ENCODE measurements around the gene SPRR2F. TPM values are rescaled to one million over a fixed set of nuclear protein-coding genes. Genes with fewer than 3 reads are reported as not detected.

SPRR2F gene
- total RNA-seq, 1 experiment from 2014 or later, result not detected

DNA sequence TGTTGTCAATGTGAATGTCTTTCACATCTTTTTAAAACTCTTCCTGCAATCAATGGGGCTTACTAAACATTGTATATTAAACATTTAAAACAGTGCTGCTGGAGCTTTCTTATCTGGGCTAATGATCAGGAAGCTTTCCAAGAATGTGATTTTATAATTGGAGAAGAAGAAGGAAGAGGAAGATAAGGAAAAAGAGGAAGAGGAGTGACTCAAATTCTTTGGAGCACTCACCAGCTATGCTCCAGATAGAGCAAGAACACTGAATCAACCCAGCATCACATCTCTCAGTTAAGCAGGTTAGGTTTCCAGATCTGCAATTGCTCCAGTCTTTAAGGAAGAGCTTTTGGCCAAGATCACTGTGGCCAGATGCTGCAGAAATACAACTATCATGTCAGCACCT lies 17.6 kb downstream of the SPRR2F start:
- BruUV-seq (replicated peaks), result no TSS peak
- CTCF ChIA-PET, result no interaction called here

DNA sequence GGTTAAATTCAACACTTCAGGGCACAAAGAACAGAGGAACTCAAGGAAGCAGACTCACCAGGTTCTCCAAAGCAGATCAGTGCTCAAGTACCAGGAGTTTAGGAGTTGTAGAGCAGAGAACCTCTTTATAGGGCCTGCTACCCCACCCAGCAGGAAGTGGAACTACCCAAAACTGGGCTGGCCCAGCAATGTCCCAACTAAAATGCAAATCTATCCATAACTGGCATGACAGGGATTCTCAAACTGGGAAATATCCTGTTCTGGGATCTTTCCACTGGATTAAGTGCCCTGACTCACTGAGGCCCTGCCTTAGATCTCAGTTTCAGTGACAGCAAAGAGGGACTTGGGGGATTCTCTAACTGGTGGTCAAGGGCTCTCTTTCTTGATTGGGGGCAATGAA lies 18.9 kb downstream of the SPRR2F start, which contains the start of gene SPRR2E:
SPRR2E (minus strand) TSS at position 101 of the 400 bp plus-strand sequence. CDS start 775 bp downstream, outside the sequence.
- intact Hi-C loops (cut with micrococcal nuclease), result no loop called here
- no peak within 1 kb of the TSS for H3K9ac ChIP-seq (ENCODE audit: low read length)

More for the DNA sequence above, 17.6 kb downstream of the SPRR2F start:
- H3K9ac ChIP-seq (ENCODE audit: low read length), result no peak overlapping the region
- POLR2A ChIA-PET (ENCODE audit: unreplicated experiment), result no interaction called here
- H4K20me1 ChIP-seq (ENCODE audit: low read length), result no peaks in the 10 kb centered on the region
- peaks cover 11% of the 10 kb centered on the region for H3K27me3 ChIP-seq (ENCODE audit: low read length)
- no peak for DNase-seq
- no peak overlapping the region for H2AFZ ChIP-seq (ENCODE audit: low read length)
- no peaks in the 10 kb centered on the region for H3K79me2 ChIP-seq (ENCODE audit: low read length)
- H3K4me3 ChIP-seq (ENCODE audit: low read length), result no peak overlapping the region
- no peak overlapping the region for H3K27ac ChIP-seq (ENCODE audit: low read length)
- H3K4me1 ChIP-seq (ENCODE audit: insufficient read depth, low read length), result peaks cover 16% of the 10 kb centered on the region
- H3K36me3 ChIP-seq (ENCODE audit: low read depth, low read length), result no peaks in the 10 kb centered on the region
- TF ChIP-seq, protein P1, sequence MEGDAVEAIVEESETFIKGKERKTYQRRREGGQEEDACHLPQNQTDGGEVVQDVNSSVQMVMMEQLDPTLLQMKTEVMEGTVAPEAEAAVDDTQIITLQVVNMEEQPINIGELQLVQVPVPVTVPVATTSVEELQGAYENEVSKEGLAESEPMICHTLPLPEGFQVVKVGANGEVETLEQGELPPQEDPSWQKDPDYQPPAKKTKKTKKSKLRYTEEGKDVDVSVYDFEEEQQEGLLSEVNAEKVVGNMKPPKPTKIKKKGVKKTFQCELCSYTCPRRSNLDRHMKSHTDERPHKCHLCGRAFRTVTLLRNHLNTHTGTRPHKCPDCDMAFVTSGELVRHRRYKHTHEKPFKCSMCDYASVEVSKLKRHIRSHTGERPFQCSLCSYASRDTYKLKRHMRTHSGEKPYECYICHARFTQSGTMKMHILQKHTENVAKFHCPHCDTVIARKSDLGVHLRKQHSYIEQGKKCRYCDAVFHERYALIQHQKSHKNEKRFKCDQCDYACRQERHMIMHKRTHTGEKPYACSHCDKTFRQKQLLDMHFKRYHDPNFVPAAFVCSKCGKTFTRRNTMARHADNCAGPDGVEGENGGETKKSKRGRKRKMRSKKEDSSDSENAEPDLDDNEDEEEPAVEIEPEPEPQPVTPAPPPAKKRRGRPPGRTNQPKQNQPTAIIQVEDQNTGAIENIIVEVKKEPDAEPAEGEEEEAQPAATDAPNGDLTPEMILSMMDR (conservative IDR thresholded peaks at IDR 0.05; ENCODE audit: low read depth, low read length), result no peak
- TF ChIP-seq EZH2 (IDR thresholded peaks at IDR 0.05; ENCODE audit: low read length, unreplicated experiment), result no peak
- TF ChIP-seq EZH2phosphoT487 (IDR thresholded peaks at IDR 0.05; ENCODE audit: borderline replicate concordance, low read length), result no peak
- H3K9me3 ChIP-seq (ENCODE audit: low read length), result no peaks in the 10 kb centered on the region
- no peaks in the 10 kb centered on the region for H3F3A ChIP-seq (ENCODE audit: low read length, unreplicated experiment)
- H3K4me2 ChIP-seq (ENCODE audit: low read length), result no peak overlapping the region
- no peaks in the 10 kb centered on the region for H3K9me2 ChIP-seq (replicated peaks; ENCODE audit: low read length)
- intact Hi-C loops (cut with micrococcal nuclease), result no loop called here
- no peak for ATAC-seq

DNA sequence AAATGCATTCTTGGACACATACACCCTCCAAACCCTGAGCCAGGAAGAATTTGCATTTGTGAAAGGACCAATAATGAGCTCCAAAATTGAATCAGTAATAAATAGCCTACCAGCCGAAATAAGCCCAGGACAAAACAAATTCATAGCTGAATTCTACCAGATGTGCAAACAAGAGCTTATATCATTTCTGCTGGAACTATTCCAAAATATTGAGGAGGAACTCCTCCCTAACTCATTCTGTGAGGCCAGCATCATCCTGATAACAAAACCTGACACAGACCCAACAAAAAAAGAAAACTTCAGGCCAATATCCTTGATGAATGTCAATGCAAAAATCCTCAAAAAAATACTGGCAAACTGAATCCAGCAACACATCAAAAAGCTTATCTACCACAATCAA lies 25.7 kb downstream of the SPRR2F start:
- H3K4me3 ChIP-seq (ENCODE audit: low read length), result no peak overlapping the region
- ChIA-PET CTCF (no interaction called here), POLR2A (ENCODE audit: unreplicated experiment) (no interaction called here)
- H3K9me2 ChIP-seq (replicated peaks; ENCODE audit: low read length), result no peaks in the 10 kb centered on the region
- no peaks in the 10 kb centered on the region for H3K9me3 ChIP-seq (ENCODE audit: low read length)
- H3K27me3 ChIP-seq (ENCODE audit: low read length), result peaks cover 33% of the 10 kb centered on the region
- no peaks in the 10 kb centered on the region for H3K79me2 ChIP-seq (ENCODE audit: low read length)
- H3F3A ChIP-seq (ENCODE audit: low read length, unreplicated experiment), result no peaks in the 10 kb centered on the region
- no peak overlapping the region for H2AFZ ChIP-seq (ENCODE audit: low read length)
- DNase-seq (no peak), ATAC-seq (no peak)
- H3K4me2 ChIP-seq (ENCODE audit: low read length), result no peak overlapping the region
- intact Hi-C loops (cut with micrococcal nuclease), result no loop called here
- H3K27ac ChIP-seq (ENCODE audit: low read length), result no peak overlapping the region
- no peaks in the 10 kb centered on the region for H3K36me3 ChIP-seq (ENCODE audit: low read depth, low read length)
- H3K9ac ChIP-seq (ENCODE audit: low read length), result no peak overlapping the region
- no peaks in the 10 kb centered on the region for H4K20me1 ChIP-seq (ENCODE audit: low read length)
- no peaks in the 10 kb centered on the region for H3K4me1 ChIP-seq (ENCODE audit: insufficient read depth, low read length)
- BruUV-seq (replicated peaks), result no TSS peak
- TF ChIP-seq, protein P1 (conservative IDR thresholded peaks at IDR 0.05; ENCODE audit: low read depth, low read length), result no peak
- TF ChIP-seq EZH2 (IDR thresholded peaks at IDR 0.05; ENCODE audit: low read length, unreplicated experiment), result no peak
- no peak for TF ChIP-seq EZH2phosphoT487 (IDR thresholded peaks at IDR 0.05; ENCODE audit: borderline replicate concordance, low read length)

More for the DNA sequence above, 18.9 kb downstream of the SPRR2F start, which contains the start of gene SPRR2E:
- Histone ChIP-seq H3K9me3 (ENCODE audit: low read length) (no peaks in the 10 kb centered on the region), H3K36me3 (ENCODE audit: low read depth, low read length) (no peaks in the 10 kb centered on the region), H3F3A (ENCODE audit: low read length, unreplicated experiment) (no peaks in the 10 kb centered on the region), H3K4me1 (ENCODE audit: insufficient read depth, low read length) (peaks cover 5% of the 10 kb centered on the region), H3K4me2 (ENCODE audit: low read length) (no peak within 1 kb of the TSS), H3K27ac (ENCODE audit: low read length) (no peak within 1 kb of the TSS), H3K4me3 (ENCODE audit: low read length) (no peak within 1 kb of the TSS), H3K79me2 (ENCODE audit: low read length) (no peaks in the 10 kb centered on the region), H3K27me3 (ENCODE audit: low read length) (peaks cover 16% of the 10 kb centered on the region), H3K9me2 (replicated peaks; ENCODE audit: low read length) (no peaks in the 10 kb centered on the region), H2AFZ (ENCODE audit: low read length) (no peak within 1 kb of the TSS), H4K20me1 (ENCODE audit: low read length) (no peaks in the 10 kb centered on the region)
- no peak for TF ChIP-seq EZH2 (IDR thresholded peaks at IDR 0.05; ENCODE audit: low read length, unreplicated experiment)
- TF ChIP-seq, protein P1 (conservative IDR thresholded peaks at IDR 0.05; ENCODE audit: low read depth, low read length), result no peak
- TF ChIP-seq EZH2phosphoT487 (IDR thresholded peaks at IDR 0.05; ENCODE audit: borderline replicate concordance, low read length), result no peak
- CTCF ChIA-PET, result no interaction called here
- no TSS peak for BruUV-seq (replicated peaks)
- DNase-seq (no peak), ATAC-seq (no peak)
- POLR2A ChIA-PET (ENCODE audit: unreplicated experiment), result no interaction called here
